HG03558 (cell line): ENCODE measurements around the gene MINDY4B.
"Not testable (repeated sequence)": the region's sequence is repeated elsewhere in the genome, so short reads cannot be mapped to it uniquely, and the experiment has no call there.

Source experiments
- ATAC-seq: cut with Tn5 transposase; IDR thresholded peaks from one replicate; pipeline ENCODE4 v1.9.1; 2021; ENCODE audit warnings: moderate number of reproducible peaks; ENCODE audit not compliant: unreplicated experiment; ENCODE audit errors: extremely low read depth

Gene MINDY4B

DNA sequence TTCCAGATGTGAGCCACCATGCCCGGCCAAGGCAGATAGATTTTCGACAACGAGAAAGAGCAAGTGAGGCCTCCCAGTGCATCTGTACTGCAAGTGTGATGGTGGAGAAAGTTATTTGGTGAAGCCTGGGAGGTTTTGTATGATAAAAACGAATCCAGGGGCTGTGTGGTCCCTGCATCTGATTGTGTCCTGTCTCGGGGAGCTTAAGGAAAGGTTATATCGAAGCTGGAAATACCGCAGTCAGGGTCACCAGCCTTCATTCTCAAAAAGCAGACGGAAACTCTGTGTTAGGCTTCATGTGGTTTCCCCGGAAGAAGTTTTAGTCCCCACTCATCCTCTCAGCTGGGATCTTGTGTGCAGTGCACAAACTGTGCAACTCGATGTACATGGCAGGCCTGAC lies 3.4 kb downstream of the MINDY4B start:
- ATAC-seq: no peak

DNA sequence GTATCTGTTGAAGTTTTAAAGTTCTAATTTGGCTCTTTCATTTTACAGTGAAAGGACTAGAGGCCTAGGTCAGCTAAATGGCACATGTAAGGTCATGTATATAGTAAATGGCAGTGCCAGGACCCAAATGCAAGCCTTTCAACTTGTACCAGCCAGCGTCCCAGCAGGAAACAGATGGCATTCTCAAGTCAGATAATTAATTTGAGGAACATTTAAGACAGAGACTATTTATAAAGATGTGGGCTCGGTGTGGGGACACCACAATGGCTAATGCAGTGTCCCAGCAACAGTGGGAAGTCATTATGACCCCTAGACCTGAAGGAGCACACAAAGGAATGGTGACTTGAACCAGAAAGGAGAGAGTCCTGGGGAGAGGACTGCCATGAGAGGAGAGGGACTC lies 6.1 kb downstream of the MINDY4B start:
- no peak for ATAC-seq

DNA sequence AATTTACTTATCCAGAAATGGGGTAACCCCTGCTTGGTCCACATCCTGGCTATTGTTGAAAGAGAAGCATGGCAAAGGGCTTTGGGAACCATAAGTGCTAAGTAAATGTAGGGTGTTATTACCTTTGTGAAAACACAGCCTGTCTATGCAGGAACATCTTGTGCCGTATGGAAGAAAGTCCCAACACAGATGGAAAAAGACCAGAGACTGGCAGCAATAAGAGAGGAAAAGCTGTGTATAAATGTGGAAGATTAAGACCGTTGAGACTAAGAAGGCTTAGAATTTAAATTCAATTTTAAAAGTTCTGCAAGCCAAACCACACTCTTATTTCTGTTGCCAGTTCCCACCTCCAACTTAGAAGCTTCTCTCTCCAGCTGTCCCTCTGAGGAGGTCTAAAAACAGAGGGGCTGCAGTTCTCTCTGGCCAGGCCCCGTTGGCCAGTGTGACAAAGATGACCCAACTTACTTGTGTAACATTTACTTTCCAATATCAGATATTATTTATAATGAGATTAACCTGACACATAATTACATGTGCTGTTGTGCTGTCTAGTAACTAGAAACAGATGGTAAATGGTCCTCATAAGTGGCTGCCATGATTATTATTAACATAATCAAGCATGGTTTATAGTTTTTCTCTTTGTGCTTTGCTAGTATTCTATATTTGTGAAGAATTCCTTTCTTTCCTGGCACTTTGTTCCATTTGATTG lies 7.0 kb downstream of the MINDY4B start:
- no peak for ATAC-seq

DNA sequence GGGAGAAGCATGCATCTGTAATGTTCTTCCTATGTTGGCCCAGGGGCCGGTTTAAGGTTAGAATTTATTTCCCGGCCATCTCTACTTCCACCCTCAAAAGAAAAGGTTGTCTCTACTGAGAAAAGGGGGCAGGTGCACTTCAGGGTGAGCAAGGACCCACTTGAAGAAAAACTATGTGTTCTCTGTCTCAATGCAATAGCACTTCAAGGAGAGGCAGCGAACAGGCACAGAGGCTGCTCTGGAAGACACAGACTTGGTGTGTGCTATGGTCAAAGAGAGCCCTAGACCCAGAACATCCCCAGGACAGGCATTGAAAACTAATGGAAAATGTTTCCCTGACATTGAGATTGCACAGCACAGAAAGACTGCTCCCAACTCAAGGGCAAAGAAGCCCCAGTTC lies 7.6 kb downstream of the MINDY4B start:
- ATAC-seq: no peak

DNA sequence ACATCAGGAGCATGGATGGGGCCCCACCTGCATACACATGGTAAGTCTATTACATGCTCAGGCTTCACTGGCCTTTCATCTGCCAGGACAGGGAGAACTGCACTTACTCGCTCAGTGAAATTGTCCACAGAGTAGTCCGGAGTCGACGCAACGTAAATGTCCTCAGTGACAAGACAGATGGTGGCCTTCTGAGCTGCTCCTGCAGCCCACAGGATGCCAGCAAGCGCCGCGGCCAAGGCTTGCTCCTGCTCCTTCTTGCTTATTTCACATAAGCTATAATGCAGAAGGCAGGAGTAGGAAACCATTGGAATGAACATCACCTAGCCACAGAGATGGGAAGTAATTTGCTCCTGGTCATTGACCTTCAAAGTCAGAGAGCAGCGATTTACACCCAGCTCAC lies 14.4 kb downstream of the MINDY4B start:
- no peak for ATAC-seq

DNA sequence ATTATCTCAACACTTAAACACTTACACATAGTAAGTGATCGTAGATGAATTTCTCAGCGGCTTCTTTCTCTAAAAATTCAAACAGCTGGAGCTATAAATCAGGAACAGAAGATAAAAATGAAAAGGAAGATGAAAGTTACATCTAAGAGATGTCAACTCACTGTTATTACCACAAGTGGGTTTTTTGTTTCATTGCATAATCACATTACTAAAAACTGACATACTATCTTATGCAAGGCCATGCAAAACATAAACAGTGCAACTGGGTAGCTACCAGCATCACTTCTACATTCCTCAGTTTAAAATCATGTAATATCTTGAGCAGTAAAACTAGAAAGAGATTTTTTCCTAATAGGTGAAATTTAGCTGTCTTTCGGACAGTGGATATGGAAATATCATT lies 14.9 kb downstream of the MINDY4B start:
- no peak for ATAC-seq

DNA sequence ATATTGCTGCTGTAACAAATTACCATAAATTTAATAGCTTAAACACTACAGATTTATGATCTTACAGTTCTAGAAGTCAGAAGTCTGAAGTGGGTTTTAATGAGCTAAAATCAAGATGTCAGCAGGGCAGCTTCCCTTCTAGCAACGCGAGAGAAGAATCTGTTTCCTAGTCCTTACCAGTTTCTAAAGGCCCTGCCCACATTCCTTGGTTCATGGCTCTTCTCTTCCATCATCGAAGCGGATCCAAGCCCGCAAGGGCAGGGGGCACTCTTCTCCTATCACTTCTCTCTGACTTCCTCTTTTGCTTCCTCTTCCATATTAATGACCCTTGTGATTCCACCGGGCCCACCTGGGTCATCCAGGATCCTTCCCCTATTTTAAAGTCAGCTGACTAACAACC lies 16.1 kb downstream of the MINDY4B start:
- no peak for ATAC-seq

DNA sequence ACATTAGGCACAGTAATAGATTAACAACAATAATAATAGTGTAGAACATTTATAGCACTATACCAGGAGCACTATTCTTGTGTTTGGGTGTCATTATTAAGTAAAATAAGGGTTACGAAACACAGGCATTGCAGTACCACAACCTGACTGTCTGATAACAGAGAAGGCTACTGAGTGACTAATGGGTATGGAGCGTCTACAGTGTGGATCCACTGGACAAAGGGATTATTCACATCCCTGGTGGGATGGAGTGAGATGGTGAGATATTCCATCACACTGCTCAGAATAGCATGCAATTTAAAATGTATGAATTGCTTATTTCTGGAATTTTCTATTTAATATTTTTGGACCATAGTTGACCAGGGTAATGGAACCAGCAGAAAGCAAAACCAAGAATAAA lies 18.2 kb downstream of the MINDY4B start:
- ATAC-seq: no peak

DNA sequence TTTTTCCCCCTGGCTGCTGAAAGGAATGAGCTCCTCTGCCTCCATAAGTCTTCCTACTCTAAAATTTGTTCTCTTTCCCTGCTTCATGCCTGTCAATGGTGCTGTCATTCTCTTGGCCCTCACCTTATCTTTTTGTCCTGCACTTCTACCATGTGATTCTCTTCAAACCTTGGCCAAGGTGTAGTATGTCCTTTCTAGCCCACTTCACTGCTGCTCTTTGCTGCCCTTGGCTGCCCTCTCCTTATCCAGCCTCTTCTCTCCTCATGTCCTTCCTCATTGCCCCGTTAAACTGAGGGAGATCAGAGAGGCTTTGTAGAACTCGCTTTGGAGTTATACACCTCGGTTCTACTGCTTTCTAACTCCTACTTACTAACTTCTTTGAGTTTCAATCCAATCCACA lies 19.7 kb downstream of the MINDY4B start:
- no peak for ATAC-seq

DNA sequence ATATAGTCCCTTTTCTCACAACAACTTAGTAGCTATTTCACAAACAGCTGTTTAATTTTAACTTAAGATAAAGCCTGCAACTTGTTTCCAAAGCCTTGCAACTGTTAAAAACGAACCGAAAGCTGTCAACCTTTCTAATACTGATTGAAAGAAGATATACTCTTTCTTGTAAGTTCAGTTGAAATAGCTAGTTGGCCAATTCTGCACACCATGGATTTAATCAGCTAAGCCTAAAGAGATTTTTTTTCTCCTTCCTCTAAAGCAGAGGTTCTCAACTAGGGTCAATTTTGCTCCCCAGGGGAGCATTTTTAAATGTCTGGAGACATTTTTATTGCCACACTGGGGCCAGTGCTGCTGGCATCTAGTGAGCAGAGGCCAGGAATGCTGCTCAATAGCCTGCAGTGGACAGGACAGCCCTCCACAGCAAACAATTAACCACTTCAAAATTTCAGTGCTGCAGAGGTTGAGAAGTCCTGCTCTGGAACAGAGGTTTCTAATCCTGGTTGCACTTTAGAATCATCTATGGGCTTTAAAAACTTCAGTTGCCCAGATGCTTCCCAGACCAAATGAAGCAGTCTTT lies 26.2 kb downstream of the MINDY4B start:
- ATAC-seq: no peak

DNA sequence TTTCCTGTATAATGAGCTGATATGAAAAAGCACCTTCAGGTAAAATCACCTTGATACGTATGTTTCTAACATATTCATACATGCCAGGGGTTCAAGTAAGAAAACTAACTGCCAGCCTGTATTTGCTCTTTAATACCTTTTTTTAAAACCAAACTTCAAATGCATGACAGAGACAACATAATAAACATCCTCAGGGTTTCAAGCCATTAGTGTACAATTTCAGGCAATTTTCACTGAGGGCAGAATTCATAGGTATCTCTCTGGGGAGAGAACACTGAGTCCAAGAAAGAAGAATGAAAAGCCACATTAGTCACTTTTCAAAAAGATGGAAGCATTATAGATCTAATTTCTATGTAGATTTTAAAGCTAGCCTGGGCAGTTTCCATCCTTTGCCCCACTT lies 26.9 kb downstream of the MINDY4B start:
- ATAC-seq: no peak

DNA sequence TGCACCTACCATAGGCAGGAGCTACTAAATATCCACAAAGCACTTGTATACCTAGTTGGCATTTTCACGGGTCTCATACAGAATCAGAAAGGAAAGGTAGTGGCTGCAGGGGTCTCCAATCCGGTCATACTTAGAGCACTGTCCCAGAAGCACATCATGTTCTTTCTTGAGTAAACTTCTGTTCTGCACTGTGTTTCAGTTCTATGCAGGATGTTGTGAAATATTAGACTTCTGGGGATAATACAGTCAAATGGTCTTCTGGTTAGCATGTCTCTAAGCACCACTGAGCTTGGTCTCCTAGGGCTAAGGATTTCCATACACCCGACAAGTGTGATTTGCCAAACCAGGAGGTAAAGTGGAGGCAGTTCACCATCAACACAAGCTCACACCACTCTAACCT lies 27.9 kb downstream of the MINDY4B start:
- ATAC-seq: no peak

DNA sequence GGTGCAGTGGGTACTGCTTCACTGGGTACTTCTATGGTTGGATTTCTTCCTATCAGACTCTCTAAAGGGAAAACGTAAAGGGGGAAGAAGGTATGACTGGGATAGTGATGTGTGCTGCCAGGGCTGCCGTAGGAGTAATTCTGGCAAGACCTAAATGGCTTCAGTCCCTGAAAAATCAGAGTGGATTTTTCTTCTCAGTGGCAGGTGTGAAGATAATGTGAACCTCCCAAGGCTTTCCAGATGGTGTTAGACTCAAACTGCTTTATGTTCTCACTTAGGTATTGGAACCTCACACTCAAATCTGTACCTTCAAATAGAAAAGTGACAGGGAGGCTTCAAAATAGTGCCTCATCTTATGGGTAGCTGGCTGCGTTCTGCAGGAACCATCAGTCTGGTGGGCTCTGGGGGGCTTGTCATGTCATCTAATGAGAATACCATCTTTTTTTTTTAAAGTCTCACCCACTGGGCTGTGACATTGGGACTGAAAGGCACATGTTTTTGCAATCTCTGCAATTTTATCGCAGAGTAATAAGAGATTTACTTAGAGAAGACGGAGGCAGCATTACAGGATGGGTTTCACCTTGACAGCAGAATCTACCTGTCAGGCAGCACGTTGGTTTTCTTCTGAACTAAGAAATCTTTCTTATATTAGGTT lies 28.5 kb downstream of the MINDY4B start:
- no peak for ATAC-seq

DNA sequence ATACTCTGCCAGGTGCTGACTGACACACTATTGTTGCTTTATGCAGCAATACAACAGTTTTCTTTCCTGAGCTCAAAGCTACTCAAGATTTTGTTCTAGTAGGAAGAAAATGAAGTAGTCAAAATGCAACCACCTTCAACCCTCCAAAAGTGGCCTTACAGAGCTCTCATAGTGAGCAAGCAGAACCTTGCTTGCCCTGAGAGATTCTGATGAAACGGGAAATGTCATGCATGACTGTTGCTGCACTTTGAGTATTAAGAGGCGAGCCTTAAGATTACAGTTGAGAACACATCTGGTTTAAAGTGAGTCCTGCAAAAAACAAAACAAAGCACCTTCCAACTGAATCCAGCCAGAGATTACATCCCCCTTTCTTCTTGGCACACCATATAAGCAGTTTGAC lies 29.7 kb downstream of the MINDY4B start:
- ATAC-seq: no peak

DNA sequence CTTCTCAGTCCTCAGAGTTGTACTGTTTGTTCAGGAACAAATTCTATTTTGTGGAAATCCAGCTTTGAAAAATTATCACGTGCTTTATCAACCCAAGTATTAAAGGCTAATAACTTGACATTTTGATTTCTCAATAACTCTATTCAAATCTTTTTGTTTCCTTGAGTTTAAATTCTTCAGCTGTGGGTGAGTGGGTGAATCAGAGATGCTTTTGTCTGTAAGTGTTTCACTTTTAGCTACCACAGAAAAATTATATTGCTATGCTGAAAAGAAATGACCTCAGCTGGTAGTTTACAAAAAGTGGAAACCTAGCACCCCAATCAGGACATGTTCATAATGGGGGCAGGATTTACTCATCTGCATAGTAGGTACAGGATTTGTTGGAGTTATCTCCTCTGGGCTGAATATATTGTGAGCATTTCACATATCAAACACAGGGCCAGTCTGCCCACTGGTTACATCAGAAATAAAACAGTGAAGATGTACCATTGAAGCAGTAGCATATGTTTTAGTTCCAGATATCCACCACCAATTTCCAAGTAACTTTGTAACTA lies 30.5 kb downstream of the MINDY4B start:
- no peak for ATAC-seq

DNA sequence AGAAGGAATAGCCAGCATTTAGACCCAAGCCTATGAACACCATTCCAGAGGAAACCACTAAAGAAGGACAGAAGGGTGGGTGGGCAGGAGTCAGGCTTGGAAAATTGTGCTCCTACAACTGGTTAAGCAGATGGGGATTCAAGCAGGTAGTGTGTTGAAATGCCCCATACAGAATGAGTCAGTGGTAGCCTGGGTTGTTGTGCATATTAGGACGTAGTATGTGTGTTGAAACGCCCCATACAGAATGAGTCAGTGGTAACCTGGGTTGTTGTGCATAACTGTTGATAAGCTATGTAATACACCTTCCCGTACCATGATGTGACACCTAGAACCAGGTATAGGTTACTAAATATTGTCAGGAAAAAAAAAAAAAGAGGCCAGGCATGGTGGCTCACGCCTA lies 34.0 kb downstream of the MINDY4B start:
- no peak for ATAC-seq

DNA sequence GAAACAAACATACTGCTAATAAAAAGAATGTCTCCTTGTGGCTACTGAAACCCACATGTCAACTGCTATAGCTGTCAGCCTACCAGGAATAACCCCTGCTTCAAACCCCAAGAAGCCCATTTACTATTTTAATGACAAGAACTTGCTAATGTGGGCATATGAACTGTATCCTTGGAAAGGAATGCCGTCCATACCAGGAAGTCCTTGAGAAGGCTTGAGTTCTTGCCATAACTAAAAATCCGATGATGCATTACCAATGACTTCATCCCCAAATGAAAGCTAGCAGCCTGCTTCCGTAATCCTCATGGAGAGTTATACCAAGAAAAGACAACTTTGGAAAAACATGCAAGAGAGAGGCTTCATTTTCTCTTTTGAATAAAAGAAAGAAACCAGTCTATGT lies 34.8 kb downstream of the MINDY4B start:
- no peak for ATAC-seq

DNA sequence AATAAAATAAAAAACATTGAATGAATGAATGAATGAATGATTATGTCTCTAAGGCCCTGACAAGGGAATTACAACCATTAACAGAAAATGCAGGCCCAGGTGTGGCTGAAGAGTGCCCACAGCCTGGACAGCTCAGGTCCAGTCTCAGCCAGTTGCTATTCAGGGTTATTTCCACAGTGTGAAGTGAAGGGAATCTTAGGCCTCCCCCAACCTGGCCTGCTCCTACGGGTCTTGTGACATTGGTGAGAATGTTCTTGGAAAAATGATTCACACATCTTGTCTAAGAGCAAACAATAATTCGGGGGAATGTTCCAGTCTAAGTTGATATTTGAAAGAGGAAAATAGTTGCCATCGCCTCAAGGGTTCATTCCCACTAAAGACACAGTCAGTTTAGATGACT lies 37.0 kb downstream of the MINDY4B start:
- no peak for ATAC-seq

DNA sequence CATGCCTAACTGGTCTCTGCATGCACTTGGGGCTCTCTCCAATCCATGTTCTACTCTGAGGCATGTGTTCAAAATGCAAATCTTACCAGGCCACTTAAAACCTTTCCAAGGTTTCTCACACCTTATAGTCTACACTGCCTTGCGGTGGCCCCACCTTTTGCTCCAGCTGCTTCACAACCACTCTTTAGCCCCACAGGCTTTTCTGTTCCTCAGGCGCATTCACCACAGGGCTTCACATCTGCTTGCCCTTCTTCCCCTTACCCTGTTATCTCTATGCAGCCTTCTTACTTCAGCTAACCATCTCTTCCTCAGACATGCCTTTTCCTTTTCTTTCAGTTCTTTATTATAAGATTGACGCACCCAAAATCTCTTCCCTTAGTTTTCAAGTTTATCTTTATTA lies 37.8 kb downstream of the MINDY4B start:
- no peak for ATAC-seq

DNA sequence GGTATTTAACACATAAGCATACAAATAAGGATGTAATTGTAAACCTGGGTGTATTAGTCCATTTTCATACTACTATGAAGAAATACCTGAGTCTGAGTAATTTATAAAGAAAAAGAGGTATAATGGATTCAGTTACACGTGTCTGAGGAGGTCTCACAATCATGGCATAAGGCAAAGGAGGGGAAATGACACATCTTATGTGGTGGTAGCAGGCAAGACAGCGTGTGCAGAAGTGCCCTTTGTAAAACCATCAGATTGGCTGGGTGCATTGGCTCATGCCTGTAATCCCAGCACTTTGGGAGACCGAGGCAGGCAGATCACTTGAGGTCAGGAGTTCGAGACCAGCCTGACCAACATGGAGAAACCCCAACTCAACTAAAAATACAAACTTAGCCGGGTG lies 41.3 kb downstream of the MINDY4B start:
- ATAC-seq: not testable (repeated sequence)

DNA sequence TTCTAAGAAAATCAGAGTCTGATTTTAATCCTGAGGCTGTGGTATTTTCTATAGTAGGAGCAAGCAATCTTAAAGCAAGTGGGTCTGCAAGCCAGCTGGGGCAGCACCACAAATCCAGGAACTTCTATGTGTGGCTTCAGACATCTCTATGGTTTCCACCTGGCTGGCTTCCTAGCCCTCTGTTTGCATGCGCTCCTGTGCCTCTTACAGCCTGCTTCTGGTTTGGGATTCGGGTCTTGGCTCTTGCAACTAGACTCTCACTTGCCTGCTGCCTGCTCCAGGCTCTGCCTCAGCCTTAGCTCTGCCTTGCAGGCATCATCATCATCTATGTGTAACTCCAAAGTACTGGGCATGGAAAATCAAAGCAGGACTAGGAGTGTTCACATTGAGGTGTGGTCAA lies 43.4 kb downstream of the MINDY4B start:
- ATAC-seq: no peak

DNA sequence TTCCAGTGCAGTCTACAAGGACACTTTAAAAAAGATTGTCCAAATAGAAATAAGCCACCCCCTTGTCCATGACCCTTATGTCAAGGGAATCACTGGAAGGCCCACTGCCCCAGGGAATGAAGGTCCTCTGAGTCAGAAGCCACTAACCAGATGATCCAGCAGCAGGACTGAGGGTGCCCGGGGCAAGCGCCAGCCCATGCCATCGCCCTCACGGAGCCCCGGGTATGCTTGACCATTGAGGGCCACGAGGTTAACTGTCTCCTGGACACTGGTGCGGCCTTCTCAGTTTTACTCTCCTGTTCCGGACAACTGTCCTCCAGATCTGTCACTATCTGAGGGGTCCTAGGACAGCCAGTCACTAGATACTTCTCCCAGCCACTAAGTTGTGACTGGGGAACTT lies 47.3 kb downstream of the MINDY4B start:
- not testable (repeated sequence) for ATAC-seq
